GM19099 (cell line): ENCODE measurements around the gene FRG2.
"Not testable (repeated sequence)": the region's sequence is repeated elsewhere in the genome, so short reads cannot be mapped to it uniquely, and the experiment has no call there.

Experiments
- POLR2A ChIP-seq: IDR thresholded peaks from 3 replicates; pipeline ENCODE4 v1.6.1; 2011; ENCODE audit warnings: low read depth; ENCODE audit not compliant: insufficient read length; ENCODE audit errors: extremely low read depth

The FRG2 gene

DNA sequence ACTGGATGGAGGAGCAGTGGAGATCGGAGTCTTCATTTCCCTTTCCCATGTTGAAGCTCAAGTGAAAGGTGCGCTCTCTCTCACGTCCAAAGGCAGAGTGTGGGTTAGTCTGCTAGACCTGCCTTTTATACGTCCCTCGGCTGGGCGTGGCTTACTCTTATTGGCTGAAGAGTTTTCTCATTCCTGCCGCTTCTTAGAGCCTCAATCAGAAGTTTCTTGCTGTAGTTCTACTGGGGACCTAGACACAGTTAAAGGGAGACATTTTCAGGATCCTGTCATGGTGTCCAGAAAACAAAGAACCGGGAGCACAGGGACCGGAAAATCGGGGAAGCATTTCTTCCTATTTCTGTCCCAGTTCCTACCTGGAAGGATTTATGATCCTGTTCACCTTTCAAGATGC lies at the start of gene FRG2:
TSS of gene FRG2 (minus strand) at position 101 of the 400 bp plus-strand sequence. CDS start at position 49, 52 bp downstream.
- TF ChIP-seq POLR2A: not testable (repeated sequence)

DNA sequence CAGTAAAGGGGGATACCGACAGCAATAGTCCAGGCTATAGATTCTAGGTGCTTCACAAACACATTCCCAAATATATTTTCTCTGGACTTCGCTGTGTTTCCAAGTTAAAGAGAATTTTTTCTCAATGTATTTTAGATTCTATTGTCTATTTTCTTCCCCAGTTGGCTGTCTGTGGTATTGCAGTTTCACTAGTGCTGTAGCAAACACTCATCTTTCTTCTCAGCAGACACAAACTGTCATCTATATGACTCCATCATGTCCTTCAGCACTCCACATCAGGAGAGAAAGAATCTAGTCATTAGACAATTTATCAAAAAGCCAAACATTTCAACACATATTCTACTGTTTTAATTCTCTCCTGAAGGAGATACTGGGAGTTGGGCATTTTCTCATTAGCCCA lies 37.3 kb upstream of the FRG2 start, which contains the start of gene DBET:
TSS of gene DBET (plus strand) at position 161 of the 400 bp plus-strand sequence.
- not testable (repeated sequence) for TF ChIP-seq POLR2A

DNA sequence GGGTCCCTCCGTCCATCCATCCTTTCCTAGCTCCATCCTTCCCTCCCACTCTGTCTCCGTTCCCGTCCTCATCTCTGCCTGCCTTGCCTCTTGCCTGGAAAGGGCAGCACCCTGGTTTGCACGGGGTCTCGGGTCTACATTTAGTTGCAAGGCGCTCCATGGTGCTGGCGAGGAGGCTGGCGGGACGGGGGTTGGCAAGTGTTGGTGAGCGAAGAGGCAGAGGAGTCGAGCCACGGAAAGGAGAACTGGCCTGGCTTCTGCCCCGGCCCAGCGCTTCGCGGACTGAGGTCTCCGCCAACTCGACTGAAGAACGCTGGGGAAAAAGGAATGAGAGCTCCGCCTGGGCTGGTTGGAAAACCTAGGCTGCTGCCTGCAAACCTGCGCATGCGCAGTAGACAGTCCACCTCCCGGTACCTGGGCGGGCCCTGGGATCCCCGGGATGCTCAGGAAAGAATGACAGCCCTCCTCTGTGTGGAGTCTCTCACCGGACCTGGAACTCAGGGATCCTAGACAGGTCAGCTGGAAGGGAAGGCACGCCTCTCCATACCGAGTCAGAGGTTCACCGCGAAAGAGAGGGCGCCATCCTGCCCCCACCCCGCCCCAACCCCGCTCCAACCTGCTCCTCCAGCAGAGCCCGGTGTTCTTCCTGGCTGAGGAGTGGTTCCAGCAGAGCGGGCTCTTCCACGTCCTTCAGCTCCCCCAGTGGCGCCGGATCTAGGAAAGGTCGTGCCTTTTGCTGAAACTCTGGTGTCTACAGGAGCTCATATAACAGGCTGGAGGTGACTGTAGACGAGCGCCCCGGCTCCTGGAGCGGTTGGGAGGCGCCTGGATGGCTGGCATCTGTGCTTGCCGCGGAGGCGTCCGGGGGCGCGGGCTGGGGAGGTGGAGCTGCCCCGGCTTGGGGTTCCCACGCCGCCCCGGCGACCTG lies 6.0 kb downstream of the FRG2 start:
- no peak for TF ChIP-seq POLR2A

DNA sequence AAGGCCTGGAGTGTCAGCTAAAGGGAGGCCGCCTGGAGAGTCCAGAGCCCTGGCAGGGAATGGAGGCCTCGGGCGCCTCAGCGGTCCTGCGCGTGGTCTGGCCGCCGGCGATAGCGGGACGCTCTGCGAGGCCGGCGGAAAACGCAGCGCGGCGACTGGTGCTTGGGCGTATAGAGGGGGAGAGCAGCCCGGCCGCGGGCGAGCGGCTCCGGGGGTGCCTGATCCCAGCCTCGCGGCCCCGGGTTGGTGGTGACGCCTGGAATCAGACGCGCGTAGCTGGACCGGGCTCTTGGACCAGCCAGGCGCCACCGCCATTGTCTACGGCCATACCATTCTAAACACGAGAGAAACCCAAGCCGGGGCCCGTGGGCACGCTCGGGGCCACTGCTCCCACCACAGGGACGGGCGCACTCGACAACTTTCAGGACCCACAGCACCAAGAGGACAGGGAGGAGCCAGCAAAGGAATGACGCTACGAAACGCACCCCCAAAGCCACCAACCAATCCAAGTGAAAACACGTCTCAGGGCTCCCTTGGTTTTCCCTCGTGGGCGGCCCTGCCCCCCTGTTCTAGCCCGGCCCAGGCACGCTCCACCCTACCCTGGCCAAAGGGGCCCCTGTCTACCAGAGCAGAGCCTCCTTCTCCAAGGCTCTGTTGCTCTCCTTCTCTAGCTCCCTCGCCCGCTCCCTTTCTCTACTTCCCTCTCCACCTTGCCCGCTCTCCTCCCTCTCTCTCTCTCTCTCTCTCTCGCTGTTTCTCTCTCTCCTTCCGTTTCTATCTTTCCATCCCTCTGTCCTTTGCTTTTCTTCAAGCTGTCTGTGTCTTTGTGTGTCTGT lies 7.8 kb downstream of the FRG2 start:
- no peak for TF ChIP-seq POLR2A

DNA sequence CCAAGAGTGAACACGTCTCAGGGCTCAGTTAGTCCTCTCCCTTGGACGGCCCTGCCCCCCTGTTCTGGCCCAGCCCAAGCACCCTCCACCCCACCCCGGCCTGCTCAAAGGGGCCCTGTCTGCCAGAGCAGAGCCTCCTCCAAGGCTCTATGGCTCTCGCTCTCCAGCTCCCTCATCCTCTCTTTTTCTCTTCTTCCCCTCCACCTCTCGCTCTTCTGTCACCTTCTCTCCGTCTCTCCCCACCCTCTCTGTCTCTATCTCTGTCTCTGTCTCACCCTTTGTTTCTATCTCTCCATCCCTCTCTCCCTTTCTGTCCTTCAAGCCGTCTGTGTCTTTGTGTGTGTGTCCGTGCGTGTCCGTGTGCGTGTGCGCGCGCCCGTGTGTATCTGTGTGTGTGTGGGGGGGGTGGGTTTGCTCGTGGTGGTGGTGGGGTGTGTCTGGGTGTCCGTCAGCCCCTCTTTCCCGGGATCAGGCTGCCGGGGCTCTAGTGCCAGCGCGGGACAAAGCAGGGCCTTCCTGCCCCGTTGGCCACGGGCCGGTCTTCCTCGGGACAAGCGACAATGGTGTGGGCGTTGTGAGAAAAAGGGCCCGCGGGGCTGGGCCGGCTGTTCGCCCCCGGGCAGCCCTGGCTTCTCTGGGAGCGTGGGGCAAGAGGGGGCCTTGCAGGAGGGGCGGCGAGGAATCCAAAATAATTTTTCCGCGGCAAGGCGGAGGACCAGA lies 8.7 kb downstream of the FRG2 start:
- TF ChIP-seq POLR2A: no peak

DNA sequence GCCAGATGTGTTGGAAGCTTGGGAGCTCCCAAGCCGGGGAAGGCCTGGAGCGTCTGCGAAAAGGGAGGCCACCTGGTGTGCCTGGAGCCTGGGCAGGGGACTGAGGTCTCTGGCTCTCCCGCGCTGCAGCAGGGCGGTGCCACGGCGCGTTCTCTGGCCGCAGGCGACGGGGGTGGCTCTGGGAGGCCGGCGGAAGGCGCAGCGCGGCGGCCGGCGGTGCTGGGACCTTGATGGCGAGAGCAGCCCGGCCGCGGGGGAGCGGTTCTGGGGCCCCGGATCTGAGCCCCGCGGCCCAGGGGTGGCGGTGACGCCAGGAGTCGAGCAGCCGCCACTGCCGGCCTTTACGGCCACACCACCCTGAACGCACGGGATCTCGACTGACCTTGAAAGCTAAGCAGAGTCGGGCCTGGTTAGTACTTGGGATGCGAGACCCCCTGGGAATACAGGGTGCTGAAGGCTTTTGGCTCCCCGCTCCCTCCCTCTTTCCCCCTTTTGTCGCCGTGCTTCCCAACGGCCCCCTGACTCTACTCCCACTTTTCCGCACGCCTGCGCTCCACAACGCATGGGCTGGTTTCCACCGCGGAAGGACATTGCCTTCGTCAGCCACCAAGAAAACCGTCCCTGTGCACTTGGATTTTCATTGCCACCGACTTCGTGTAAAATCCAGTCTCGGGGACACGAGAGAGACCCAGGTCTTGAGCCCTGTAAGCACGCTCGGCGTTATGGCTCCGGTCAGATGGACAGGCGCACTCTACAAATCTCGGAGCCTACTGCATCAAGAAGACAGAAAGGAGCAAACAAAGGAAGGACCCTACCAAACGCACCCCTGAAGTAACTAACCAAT lies 9.5 kb downstream of the FRG2 start:
- no peak for TF ChIP-seq POLR2A

DNA sequence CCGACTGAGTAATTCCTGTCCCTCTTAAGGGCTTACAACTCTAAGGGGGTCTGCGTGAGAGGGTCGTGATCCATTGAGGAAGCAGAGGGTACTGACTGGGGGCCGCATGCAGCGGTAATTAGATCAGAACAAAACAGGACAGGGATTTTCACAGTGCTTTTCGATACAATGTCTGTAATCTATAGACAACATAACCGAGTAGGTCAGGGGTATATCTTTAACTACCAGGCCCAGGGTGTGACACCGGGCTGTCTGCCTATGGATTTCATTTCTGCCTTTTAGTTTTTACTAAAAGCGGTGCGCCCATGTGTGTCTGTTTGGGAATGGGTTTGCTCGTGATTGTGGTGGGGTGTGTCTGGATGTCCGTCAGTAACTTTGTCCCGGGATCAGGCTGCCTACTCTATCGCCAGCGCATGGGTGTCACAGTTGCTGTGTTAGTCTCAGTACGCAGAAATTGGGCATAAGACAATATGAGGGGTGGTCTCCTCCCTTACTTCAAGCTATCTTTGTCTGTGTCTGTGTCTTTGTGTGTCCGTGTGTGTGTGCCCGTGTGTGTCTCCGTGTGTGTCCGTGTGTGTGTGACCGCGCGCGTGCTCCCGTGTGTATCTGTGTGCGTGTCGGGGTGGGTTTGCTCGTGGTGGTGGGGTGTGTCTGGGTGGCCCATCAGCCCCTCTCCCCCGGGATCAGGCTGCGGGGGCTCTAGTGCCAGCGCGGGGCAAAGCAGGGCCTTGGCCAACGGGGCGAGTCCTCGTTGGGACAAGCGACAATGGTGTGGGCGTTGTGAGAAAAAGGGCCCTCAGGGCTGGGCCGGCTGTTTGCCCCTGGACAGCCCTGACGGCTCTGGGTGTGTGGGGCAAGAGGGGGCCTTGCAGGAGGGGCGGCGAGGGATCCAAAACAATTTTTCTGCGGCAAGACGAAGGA lies 10.4 kb downstream of the FRG2 start:
- no peak for TF ChIP-seq POLR2A

DNA sequence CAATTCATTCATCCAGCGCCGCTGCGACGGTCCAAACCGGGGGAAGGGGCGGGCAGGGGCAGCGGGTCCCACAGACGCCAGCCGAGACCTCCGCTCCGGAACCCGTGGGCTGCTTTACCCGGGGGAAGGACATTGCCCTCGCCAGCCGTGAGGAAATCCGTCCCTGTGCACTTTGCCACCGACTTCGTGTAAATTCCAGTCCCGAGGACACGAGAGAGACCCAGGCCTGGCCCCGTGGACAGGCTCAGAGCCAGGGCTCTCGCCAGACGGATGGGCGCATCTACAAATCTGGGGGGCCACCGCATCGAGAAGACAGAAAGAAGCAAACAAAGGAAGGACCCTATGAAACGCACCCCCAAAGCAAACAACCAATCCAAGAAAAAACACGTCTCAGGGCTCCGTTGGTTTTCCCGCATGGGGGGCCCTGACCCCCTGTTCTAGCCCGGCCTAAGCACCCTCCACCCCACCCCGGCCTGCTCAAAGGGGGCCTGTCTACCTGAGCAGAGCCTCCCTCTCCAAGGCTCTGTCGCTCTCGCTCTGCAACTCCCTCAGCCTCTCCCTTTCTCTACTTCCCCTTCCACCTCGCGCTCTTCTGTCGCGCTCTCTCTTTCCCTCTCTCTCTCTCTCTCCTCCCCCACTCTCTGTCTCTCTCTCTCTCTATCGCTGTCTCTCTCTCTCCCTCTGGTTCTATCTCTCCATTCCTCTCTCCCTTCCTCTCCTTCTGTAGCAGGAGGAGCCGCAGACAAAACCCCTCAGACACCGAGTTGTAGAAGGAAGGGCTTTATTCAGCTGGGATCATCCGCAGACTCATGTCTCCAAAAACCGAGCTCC lies 11.3 kb downstream of the FRG2 start:
- TF ChIP-seq POLR2A: no peak

DNA sequence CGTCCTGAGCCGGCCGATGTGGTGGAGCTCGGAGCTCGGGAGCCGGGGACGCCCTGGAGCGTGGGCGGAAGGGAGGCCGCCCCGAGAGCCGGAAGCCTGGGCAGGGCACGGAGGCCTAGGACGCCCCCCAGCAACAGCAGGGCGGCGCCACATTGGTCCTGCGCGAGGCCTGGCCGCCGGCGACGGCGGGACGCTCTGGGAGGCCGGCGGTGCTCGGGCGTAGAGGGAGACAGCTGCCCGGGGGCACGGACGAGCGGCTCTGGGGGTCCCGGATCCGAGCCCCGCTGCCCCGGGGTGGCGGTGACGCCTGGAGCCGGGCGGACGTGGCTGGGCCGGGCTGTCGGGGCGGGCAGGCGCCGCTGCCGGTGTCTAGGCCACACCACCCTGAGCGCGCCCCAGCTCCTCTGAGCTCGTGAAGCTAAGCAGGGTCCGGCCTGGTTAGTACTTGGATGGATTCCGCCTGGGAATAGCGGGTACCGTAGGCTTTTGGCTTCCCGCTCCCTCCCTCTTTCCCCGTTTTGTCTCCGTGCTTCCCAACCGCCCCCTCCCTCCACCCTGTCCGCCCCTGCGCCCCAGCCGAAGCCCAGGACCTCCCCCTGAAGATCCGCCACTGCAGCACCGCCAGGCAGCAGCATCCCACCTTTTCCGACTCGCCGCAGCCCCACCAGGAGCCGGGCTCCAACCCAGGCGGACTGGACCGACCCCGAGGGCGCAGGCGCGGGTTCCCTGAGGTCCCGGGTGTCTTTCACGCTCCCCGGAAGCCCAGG lies 12.1 kb downstream of the FRG2 start:
- TF ChIP-seq POLR2A: no peak

DNA sequence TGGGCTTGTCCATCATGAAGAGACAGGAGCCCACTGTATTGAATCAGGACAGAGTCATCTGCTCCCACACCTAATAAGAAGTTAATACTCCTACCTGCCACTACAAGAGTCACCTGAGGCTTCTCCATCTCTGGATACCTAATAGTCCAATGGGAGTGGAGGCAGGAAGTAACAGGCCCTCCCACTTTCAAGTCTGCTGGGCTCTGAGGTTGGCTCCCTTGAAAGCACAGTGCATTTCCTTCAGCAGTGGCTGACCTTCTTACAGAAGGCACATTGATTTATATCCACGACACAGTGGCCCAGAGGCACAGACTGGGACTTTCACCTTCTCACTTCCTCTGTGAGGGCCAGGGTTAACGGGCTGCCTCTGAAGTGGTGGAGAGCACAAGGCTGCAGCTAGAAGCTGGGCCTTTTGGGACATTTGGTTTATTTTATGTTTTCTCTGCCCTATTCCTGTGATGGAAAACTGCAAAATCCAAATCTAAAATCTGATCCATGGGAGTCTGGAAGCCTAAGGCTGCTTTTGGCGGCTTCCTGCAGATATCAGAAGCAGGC lies 38.1 kb downstream of the FRG2 start:
- TF ChIP-seq POLR2A: no peak

DNA sequence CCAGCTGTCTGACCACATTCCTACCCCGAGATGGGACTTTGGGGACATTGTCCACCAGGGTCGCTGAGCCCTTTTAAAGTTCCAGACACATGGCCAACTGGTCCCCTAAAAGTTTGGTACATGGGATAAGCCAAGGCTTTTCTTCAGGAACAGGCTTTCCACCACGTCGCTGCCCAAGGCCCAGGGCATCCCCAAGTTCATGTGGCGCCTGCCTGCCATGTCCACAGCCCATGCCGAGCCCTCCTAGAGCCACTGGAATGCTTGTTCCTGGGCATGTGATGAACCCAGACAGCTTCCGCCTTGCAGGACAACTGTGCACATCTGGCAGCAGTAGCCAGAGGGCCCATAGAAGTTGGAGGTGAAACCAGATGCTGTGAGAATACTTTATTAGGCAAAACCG lies 45.1 kb downstream of the FRG2 start:
- TF ChIP-seq POLR2A: no peak

DNA sequence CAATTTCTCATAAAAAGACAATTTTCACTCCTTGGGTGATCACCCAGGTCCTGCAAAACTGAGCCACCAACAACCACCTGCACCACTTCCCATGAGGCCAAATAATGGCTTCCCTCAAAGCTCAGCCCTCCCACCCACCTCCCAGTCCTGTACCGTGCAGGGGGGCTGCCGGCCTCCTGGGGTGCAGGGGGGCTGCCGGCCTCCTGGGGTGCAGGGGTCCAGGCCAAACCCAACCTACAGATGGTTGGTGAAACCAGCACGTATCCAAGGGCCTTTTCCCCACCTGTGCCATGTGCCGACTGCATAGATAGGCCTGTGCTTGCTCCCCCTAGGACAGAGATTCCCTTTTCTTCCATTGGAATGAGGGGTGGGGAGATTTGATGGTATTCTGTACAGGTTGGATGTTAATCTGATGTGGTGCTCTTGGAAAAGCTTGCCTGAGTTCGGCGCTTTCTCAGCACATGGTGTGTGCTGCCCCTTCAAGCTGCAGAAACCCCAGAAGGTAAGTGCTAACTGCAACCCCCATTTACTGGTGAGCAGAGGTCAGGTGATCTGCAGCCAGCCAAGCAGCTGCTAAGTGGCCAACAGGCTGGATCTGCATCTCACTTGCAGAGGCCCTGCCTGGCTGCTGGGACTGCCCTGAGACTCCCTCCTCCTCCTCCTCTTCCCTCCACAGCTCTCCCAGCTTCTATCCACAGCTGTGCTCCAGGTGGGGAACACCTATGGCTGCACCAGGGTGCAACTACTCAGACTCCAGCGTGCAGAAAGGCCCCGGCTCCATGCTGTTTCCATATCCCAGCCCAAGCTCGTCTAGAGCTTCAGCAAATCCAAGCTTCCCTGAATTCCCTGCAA lies 47.6 kb downstream of the FRG2 start:
- TF ChIP-seq POLR2A: no peak
